Sciatic nerve (tissue), 2 donors: ENCODE data around the gene CDK19. TPM values are rescaled to one million over a fixed set of nuclear protein-coding genes. Genes with fewer than 3 reads are reported as not detected.
A peak's percentile ranks its signal among the peaks of the same experiment; 100 is the strongest.
"Not testable (repeated sequence)": the region's sequence is repeated elsewhere in the genome, so short reads cannot be mapped to it uniquely, and the experiment has no call there.

Experiments used
- ATAC-seq: fragments of 200-7000 bp; cut with Tn5 transposase; one replicate; pipeline ENCODE4 v1.9.1; 2020; ENCODE audit warnings: mild to moderate bottlenecking, moderate library complexity
- DNase-seq: peaks from one replicate; pipeline ENCODE4 v3.0.0-alpha.2; 2020; ENCODE audit warnings: low spot score
- intact Hi-C: fragments of 100-400 bp; cut with DNase I; formaldehyde crosslinking; loops from one replicate; pipeline ENCODE4 v1.14.2; 2022
- total RNA-seq: library from RNA; stranded (reverse); fragmentation: NEBNext Ultra II Directional; extraction: Animal tissue kit (Norgen Biotek cat#: 25700); gene quantifications from one replicate; pipeline ENCODE4 v1.2.1, GENCODE V29; 2021
- donor health status: DM: no; HTN: no; CAD: no.
- donor health status: DM: no; HTN: no; CAD: no.

The CDK19 gene
- 41.7 TPM for total RNA-seq

DNA sequence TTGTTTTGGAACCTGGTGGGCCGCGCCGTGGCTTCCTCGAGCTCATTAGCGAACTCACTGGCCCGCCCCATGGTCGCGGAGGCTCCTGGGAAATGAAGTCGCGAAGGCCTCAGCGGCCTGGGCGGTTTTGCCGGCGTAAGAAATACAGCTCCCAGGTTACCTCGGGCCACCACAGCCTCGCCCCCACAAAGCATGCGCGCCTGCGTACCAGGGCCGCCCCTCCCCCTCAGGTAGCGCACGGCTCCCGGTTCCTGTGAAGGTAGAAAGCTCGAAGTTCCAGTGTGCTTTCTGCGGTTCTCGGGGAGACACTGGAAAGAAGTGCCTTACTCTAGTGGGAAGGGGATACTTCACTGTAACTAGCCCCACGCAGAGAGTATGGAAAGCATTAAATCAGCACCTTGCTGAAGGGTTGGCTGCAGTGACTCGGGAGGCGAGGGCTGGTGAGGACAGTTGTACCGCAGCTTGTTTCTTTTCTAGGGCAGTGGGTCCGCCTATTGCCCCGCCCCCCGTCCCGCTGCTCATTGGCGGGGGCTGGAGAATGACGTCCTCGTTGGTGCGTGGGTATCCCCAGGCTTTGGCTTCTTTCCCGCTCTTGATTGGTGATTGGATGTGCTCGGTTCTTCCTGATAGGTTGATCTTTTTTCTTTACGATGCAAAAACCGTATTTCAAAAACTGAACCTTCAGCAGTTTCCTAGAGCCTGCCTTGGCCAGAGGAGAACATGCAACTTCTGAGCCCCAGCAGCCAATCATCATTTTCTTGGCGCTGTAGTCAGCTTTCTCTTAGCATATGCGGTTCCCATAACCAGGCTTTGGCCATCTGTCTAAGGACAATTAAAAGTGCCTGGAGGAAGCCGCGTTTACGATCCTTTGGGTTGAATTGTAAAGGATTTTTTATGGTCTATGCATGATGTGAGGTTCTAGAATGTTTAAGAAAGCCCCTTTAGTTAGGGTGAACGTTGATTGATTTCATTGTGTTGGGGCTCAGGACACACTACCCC, at the start of gene CDK19:
Gene CDK19, minus strand, starts transcription at position 59 of the 999 bp plus-strand sequence. CDS start 333 bp downstream, outside the sequence.
- DNase-seq = peak; percentile 98
- ATAC-seq = peak; percentile 98
- intact Hi-C loops = no loop called here

DNA sequence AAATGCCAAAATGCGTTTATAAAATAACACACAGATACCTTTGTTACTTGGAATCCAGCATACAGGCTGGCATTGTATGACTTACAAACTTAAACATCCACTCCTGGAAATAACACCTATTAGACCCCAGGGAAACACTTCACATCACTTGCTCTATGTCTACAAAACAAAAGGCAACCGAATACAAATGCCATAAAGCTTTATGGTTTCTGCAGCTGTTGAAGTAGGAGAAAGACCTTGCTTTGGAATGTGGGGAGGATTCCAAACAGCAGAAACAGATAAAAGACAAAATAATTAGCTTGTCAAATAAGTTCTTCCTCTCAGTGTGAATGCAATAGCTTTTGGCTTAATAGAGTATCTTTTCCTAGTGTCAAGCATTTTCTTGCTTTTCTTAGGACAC, 49.6 kb upstream of the CDK19 start:
- DNase-seq (no peak), ATAC-seq (no peak)
- intact Hi-C loops = no loop called here

DNA sequence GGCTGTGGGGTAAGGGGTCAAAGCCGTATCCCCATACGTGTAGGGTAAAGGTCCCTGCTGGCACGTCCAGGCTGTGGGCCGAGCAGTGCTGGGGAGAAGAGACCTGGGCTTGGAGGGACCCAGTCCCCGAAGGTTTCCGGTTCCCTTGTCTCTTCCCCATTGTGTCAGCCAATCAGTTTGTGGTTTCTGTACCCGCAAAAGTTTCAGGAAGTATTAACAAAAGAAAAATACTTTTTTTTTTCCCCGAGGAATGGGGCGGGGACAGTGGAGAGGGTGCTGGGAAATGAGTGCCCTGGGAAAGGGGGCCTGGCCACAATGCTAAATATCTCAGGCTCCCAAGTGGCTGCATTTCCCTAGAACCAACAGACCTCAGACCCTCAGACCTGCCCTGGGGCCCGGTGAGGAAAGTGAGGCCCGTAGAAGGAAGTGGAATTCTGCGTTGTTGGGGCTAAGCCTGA, 44.1 kb upstream of the CDK19 start:
- ATAC-seq (peak; percentile 38), DNase-seq (no peak)
- intact Hi-C loops = no loop called here

DNA sequence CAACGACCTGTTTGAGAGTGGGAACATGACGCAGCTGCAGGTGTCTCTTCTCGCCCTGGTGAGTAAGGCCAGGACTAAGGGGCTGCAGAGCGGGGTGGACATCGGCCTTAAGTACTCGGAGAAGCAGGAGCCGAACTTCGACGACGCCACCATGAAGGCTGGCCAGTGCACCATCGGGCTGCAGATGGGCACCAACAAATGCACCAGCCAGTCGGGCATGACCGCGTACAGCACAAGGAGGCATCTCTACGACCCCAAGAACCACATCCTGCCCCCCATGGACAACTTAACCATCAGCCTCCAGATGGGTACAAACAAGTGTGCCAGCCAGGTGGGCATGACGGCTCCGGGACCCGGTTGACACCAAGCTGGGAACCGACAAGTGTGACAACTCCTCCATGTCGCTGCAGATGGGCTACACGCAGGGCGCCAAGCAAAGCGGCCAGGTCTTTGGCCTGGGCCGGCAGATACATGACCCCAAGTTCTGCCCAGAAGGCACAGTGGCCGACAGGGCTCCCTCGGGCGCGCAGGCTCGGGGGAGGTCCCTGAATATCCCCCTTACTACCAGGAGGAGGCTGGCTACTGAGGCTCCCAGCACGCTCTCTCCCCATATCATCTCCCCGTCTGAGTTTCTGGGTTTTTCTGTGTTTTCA, 43.4 kb upstream of the CDK19 start:
- peak; percentile 26 for ATAC-seq
- intact Hi-C loops = no loop called here
- no peak for DNase-seq

DNA sequence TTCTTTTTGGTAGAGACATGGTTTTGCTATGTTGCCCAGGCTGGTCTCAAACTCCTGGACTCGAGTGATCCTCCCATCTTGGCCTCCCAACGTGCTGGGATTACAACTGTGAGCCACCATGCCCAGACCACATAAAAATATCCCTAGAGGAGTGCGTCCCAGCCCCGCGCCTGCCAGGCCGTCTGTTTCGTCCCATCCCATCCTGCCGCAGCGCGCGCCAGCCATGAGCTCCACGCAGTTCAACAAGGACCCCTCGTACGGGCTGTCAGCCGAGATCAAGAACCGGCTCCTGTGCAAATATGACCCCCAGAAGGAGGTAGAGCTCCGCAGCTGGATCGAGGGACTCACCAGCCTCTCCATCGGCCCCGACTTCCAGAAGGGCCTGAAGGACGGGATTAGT, 42.7 kb upstream of the CDK19 start:
- intact Hi-C loops = no loop called here
- no peak for DNase-seq
- ATAC-seq = no peak

DNA sequence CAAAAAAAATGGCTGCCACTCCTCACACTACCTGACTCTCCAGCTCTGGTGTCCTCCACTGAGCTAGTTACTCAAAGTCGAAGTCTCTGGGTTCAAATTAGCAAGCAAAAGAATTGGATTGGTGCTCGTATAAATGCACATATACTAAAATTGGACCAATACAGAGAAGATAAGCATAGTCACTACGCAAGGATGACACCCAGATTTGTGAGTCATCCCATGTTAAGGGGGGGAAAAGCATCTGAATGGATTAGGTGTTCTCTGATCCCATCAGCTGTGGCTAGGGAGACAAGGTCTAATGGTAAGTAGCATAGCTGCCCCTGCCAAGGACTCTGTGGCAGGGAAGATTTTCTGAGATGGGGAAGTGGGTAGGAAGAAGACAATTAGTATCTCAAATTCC, 41.0 kb upstream of the CDK19 start:
- intact Hi-C loops = no loop called here
- DNase-seq (no peak), ATAC-seq (no peak)

DNA sequence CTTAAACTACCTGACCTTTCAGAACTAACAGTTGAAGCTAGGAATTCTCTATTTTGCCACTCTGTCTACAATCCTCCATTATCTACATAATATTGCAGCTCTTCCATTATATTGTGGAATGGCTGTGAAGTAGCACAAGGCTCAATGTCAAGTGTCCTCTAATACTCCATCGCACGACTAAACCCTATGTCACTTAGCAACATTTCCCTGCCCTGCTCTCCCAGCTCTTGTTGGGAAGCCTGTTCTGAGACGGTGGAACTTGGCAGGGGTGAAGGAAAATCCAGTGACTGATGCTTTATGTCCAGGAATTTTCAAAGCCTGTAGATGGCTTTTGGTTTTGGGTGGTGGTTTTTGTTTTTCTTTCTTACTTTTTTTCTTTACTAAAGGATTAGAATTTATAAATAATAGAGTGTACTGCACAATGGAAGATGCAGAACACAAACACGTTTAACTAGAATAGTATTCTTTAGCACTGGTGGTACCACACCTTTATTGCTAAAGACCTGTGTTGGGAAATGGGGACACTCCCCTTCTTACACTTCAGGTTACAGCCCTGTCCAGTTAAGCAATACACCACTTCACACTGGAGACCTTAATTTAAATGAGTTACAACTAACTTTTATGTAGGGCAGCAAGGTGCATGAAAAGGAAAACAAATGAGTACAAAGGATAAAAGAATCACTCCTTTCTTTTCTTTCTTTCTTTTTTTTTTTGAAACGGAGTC, 38.6 kb upstream of the CDK19 start:
- intact Hi-C loops = no loop called here
- DNase-seq (no peak), ATAC-seq (no peak)

DNA sequence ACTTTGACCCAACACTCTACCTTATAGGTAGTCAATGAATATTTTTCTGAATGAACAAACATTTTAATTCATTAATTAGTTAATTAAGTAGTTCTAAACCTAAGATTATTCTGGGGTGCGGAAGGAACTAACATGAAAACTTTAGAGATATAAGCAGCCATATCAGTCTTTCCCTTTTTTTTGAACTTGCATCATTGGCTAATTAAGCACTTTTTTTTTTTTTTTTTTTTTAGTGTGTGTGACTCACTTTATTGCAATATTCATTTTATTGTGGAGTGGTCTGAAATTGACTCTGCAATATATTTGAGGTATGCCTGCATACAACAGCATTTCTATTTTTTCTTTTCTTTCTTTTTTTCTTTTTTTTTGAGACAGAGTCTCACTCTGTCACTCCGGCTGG, 37.5 kb upstream of the CDK19 start:
- intact Hi-C loops = no loop called here
- no peak for DNase-seq
- ATAC-seq = no peak

DNA sequence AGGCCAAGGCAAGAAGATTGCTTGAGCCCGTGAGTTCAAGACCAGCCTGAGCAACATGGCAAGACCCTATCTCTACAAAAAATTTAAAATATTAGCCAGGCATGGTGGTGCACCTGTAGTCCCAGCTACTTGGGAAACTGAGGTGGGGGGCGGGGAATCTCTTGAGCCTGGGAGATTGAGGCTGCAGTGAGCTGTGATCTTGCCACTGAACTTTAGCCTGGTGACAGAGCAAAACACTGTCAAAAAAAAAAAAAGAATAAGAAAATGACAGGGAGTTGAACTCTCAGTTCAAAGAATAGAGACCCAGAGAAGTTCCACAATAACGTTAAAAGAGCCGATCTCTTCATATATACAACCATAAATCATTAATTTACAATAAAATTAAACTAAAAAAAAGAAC, 34.5 kb upstream of the CDK19 start:
- ATAC-seq = no peak
- intact Hi-C loops = no loop called here
- DNase-seq = no peak

DNA sequence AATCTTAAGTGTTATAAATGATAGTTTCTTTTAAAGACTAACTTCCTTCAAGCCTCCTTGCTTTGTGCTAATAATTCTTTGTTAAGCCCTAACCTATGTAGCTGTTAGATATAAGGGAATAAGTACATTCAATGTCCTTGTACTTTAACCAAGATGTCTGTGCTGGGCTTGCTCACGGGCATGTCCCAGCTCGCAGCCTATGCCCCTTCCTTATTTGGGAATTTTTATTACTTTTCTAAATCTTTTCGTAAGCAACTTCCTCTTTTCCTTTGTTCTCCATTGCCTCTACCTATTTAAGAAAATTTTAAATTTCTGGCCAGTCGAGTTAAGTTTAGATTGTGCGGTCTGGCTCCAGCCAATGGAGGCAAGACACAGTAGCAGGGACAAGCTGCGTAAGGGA, 26.0 kb upstream of the CDK19 start:
- no peak for DNase-seq
- intact Hi-C loops = no loop called here
- no peak for ATAC-seq

DNA sequence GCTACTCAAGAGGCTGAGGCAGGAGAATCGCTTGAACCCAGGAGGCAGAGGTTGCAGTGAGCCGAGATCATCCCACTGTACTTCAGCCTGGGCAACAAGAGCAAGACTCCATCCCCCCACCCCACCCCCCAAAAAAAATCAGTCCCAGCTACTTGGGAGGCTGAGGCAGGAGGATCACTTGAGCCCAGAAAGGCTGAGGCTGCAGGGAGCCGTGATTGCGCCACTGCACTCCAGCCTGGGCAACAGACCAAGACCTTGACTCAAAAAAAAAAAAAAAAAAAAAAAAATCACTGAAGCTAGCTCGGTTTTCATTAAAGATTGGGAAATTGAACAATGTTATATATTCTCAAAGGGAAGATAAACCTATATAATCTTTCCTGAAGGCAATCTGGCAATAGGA, 20.5 kb upstream of the CDK19 start:
- intact Hi-C loops = loop anchor here (5.0 kb wide), 1 partner anchor 233 kb away; no protein-coding TSS in a partner anchor
- not testable (repeated sequence) for DNase-seq, ATAC-seq

DNA sequence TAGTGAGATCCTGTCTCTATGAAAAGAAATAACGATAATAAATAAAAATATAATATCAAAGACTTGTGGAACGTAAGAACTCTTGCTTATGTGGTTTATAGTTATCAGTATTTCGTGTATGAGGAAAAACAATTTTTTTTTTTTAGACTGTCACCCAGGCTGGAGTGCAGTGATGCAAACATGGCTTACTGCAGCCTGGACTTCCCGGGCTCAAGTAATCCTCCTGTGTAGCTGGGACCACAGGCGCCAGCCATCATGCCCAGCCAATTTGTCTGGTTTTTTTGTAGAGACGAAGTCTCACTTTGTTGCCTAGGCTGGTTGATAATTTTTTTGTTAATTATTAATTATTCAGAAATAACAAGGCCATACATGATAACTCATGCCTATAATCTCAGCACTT, 18.6 kb upstream of the CDK19 start:
- intact Hi-C loops = no loop called here
- no peak for DNase-seq
- no peak for ATAC-seq

DNA sequence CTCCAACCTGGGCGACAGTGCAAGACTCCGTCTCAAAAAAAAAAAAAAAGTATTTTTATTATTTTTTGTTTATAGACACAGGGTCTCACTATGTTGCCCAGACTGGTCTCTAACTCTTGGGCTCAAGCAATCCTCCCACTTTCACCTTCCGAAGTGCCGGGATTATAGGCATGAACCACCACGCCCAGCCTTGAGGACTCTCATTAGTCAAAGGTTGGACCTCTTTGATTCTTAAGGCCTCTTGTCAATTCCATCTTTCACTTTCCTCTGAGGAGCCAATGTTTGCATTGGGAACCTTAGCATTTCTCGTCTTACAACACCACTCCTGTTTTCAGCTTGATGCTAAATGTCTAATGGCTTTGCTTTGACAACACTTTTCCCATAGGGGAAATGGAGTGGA, 16.1 kb upstream of the CDK19 start:
- DNase-seq = no peak
- no peak for ATAC-seq
- intact Hi-C loops = no loop called here

DNA sequence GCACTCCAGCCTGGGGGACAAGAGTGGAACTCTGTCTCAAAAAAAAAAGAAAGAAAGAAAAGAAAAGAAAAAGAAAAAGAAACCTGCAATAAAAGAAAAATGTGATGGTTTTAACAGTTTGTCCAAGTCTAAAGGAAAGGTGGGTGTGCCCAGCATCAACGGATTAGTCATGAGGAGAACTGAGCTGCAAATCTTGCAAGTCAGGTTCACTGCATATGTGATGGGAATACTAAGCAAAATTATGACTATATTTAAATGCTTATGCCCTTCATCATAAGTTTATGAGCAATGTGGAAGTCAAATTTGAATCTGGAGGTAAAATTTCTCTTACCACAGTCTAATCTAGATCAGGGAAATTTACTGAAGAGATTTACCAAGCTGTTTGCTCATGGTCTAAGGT, 13.1 kb upstream of the CDK19 start:
- intact Hi-C loops = no loop called here
- ATAC-seq (no peak), DNase-seq (no peak)

DNA sequence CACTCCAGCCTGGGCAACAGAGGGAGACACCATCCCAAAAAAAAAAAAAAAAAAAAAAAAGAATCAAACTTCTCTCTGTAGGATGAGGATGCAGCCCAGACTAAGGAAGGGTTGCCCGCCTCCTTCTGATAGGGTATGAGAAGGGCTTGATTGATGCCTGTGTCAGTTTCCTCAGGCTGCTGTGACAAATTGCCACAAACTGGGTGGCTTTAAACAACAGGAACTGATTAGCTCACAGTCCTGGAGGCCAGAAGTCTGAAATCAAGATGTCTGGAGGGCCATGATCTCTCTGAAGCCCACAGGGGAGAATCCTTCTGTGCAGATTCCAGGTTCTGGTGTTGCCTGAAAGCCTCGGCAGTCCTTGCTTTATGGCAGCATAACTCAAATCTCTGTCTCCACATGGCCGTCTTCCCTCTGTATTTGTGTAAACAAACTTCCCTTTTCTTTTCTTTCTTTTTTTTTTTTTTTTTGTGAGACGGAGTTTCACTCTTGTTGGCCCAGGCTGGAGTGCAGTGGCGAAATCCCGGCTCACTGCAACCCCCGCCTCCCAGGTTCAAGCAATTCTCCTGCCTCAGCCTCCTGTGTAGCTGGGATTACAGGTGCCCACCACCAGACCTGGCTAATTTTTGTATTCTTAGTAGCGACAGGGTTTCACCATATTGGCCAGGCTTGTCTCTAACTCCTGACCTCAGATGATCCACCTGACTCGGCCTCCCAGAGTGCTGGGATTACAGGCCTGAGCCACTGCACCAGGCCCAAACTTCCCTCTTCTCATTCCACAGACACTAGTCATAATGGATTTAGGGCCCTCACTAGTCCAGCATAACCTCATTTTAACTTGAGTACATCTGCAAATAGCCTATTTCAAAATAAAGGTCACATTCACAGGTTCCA, 11.2 kb upstream of the CDK19 start:
- DNase-seq (no peak), ATAC-seq (peak; percentile 59)
- intact Hi-C loops = no loop called here

DNA sequence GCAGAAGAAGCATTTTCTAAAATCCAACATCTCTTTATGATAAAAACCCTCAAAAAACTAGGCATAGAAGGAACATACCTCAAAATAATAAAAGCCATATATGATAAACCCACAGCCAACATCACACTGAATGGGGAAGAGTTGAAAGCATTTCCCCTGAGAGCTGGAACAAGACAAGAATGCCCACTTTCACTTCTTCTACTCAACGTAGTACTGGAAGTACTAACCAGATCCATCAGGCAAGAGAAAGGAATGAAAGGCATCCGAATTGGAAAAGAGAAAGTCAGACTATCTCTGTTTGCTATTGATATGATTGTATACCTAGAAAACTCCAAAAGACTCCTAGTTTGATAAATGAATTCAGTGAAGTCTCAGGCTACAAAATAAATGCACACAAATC, 7.9 kb upstream of the CDK19 start:
- intact Hi-C loops = no loop called here
- ATAC-seq (no peak), DNase-seq (no peak)

DNA sequence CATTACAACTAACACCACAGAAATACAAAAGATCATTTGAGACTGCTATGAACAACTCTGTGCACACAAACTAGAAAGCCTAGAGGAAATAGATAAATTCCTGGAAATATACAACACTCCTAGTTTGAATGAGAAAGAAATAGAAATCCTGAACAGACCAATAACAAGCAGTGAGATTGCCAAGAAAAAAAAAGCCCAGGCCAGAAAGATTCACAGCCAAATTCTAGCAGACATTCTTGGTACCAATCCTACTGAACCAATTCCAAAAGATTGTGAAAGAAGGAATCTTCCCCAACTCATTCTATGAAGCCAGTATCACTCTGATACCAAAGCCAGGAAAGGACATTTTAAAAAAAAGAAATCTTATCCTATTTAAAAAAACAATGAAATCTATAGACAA, 7.0 kb upstream of the CDK19 start:
- DNase-seq (no peak), ATAC-seq (peak; percentile 85)
- intact Hi-C loops = no loop called here

DNA sequence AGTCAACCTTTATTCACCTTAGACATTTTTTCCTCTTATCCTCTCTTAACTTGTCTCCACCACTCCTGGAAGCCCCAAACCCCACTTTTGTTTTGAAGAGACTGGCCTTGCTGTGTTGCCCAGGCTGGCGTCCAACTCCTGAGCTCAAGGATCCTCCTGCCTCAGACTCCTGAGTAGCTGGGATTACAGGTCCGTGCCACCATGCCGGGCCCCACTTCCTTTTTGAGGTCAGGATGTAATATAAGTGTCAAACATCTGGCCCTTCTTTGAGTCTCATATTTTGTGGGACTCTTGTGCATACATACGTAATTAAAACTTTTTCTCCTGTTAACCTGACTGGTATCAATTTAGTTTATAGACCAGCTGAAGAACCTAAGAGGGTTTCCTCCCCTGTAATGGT, 1.4 kb upstream of the CDK19 start:
- DNase-seq (no peak), ATAC-seq (no peak)

DNA sequence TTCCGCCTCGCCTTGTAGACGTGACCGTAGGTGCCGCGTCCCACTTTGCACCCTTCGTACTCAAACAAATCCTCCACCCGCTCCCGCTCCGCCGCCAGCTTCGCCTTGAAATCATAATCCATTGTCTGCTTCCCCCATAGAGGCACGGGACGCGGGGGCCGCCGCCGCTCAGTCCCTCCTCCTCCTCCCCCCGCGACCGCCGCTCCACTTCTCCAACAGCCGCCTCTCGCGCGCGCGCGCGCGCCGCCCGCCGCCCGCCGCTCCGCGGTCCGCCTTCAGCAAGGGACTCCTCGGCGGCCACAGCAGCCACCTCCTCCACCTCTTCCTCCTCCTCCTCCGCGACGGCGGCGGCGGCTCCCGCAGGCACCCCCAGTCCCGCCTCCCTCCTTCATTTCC, 256 bp downstream of the CDK19 start:
- intact Hi-C loops = no loop called here
- no peak for ATAC-seq
- DNase-seq = no peak

More for the DNA sequence above, 1.4 kb upstream of the CDK19 start:
- intact Hi-C loops = no loop called here
